ENCODE data around the gene TDRD5.
"Not testable (repeated sequence)": the region's sequence is repeated elsewhere in the genome, so short reads cannot be mapped to it uniquely, and the experiment has no call there.

Gene TDRD5

GRCh38 chr1:179598631-179599030 lies 7.0 kb downstream of the TDRD5 start:
- no peak for DNase-seq (ENCODE audit: low read depth in 2 of 2)

GRCh38 chr1:179599623-179600249 lies 8.1 kb downstream of the TDRD5 start:
- no peak for DNase-seq (ENCODE audit: low read depth in 2 of 2)

- DNase-seq (ENCODE audit: low read depth in 2 of 2): no peak
These were observed 9.5 kb downstream of the TDRD5 start for GRCh38 chr1:179601093-179601492.

DNA sequence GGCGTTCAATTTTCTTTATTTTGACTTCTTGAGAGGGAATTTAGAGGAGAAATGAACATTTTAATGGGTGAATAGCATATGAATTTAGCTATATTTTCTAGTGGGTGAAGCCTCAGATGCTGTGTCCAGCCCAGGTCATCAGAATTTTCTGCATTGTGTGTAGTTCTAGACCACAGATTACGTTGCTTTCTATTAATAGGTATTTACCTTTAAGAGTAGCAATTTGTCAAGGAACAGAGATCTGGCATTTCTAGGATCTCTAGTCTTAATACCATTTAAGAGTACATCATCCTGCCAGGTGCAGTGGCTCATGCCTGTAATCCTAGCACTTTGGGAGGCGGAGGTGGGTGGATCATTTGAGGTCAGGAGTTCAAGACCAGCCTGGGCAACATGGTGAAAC lies 20.7 kb downstream of the TDRD5 start:
- no peak for DNase-seq (ENCODE audit: low read depth in 2 of 2)

- no peak for DNase-seq (ENCODE audit: low read depth in 2 of 2)
These were observed 39.1 kb downstream of the TDRD5 start for GRCh38 chr1:179630719-179631118.

DNA sequence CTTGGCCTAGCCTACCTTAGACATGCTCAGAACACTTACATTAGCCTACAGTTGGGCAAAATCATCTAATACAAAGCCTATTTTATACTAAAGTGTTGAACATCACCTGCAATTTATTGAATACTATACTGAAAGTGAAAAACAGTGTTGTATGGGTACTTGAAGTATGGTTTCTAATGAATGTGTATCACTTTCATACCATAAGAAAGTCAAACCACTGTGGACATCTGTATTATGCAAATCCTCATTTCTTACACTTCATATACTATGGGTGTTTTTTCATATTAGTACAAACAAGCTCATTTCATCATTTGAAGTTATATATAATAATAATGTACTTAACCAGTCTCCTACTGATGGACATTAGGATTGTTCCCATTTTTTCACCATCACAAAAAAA lies 41.2 kb downstream of the TDRD5 start:
- DNase-seq (ENCODE audit: low read depth in 2 of 2): no peak

DNA sequence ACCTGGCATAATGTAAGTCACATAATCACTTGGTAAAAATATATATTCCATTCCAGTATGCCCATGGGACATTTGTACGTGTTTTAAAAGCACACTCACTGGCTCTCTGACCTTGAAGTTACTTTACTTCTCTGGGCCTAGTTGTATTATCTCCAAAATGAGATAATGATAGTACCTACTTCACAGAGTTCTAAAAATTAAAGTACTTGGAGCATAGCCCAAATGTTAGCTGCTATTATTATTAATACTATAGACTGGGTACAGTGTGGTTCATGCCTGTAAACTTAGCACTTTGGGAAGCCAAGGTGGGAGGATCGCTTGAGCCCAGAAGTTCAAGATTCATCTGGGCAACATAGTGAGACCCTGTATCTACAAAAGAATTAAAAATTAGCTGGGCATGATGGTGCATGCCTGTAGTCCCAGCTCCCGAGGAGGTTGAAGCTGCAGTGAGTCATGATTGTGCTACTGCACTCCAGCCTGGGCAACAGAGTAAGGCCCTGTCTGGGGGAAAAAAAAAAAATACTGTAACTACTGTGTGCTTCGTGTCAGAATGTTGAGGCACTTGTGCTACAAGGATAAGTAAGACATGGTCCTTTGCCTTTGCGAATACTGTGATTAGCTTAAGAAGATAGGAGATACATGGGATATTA lies 45.7 kb downstream of the TDRD5 start:
- DNase-seq (ENCODE audit: low read depth in 2 of 2): no peak

DNA sequence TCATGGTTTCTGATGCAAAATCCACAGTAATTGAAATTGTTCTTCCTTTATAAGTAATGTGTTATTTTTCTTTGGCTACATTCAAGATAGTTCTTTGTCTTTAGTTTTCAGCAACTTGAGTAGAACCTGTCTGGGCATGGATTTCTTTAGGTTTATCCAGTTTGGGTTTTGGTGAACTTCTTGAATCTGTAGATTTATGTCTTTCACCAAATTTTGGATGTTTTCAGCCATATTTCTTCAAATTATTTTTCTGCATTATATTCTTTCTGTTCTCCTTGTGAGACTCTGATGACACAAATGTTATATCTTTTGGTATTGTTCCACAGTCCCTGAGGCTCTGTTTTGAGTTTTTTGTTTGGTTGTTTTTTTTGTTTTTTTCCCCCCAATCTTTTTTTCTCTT lies 69.4 kb downstream of the TDRD5 start:
- no peak for DNase-seq (ENCODE audit: low read depth in 2 of 2)

DNA sequence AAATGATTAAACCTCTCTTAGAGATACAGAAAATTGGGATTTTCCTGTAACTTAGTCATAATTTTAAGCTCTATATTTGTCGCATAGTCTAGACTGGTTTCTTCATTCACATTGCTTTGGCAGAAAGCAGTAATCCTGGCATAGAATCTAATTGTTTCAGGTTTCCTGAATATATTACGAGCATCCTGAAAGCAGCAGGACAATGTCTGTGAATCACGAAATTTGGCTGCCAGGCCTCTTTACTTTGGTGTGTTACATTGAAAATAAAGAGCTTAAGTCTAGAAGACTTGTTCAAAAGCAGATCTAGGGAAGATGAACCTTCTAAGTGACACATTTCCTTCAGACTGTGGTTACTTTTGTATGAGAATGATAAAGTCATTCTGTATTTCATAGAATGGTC lies 72.2 kb downstream of the TDRD5 start:
- no peak for DNase-seq (ENCODE audit: low read depth in 2 of 2)

- DNase-seq (ENCODE audit: low read depth in 2 of 2): no peak
These were observed 86.2 kb downstream of the TDRD5 start for GRCh38 chr1:179677882-179678281.

- not testable (repeated sequence) for DNase-seq (ENCODE audit: low read depth in 2 of 2)
These were observed 102.9 kb downstream of the TDRD5 start for GRCh38 chr1:179694530-179694929.

DNA sequence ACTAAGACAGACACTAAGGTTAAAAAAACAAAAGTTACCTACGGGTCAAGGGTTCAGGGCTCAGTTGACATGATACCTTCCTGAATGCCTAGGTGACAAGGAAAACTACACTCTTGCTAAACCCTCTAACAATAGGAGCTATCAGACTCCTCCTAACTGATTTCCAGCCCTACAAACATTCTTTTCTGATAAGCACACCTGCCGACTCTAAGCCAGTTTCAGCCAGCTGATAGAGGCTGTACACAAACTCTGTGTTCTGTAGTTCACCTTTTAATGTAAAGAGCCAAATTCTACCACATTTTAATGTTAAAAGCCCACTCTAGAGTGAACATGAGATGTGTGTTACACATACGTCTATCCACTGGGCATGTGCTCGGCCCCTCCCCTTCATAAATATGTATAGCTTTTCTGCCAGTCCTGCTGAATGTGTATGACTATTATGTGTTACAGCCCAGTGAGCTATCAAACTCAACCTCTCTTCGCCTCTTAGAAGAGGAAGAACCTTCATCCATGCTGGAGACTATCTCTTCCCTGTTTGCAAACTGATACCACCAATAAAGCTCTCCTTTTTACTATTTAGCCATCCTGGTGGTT lies 111.4 kb downstream of the TDRD5 start:
- DNase-seq (ENCODE audit: low read depth in 2 of 2): no peak

DNA sequence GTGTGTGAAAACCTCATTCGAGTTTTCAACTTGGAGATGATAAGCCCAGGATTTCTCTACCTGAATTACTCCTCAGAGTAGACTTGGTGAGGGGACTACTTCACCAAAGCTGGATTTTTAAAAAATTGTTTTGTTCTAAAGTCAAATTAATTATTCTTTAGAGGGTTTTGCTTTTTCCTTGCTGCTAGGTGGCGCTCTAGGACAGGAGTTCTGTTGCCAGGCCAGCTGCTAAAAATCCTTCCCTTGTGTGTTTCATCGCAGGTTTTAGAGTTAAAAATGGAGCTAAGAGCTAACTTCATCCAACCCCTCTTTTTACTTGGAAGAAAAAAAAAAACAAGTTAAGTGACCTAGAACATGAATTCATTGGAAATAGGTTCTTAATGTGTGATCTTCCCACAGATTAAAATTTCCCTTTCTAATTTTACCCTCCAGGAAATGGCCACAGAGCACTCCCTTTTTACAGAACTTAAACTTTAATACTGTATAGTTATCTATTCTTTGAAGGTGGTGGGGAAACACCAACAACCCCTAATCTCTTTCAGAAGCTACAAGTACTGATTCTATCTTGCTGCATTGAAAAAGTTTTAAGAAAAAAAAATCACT lies 114.8 kb downstream of the TDRD5 start:
- DNase-seq (ENCODE audit: low read depth in 2 of 2): peak; percentile 20 to 46

GRCh38 chr1:179707406-179707805 lies 115.8 kb downstream of the TDRD5 start:
- DNase-seq (ENCODE audit: low read depth in 2 of 2): no peak

- DNase-seq (ENCODE audit: low read depth in 2 of 2): no peak
These were observed 117.0 kb downstream of the TDRD5 start for GRCh38 chr1:179708434-179709195.

GRCh38 chr1:179709841-179710329 lies 118.3 kb downstream of the TDRD5 start:
- no peak for DNase-seq (ENCODE audit: low read depth in 2 of 2)

GRCh38 chr1:179714159-179714558 lies 122.5 kb downstream of the TDRD5 start:
- no peak for DNase-seq (ENCODE audit: low read depth in 2 of 2)

DNA sequence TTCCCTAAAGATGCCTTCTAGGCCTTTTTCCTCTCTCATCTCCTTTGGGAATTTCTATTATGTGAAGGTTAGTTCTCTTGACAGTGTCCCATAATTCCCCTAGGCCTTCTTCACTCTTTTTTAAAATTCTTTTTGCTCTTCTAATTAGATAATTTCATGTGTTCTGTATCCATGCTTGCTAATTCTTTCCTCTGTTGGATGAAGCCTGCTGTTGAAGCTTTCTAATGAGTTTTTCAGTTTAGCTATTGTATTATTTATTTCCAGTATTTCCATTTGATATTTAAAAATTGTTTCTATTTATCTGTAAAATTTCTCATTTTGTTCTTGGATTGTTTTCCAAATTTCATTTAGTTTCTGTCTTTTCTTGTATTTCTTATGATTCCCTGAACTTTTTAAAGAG lies 123.0 kb downstream of the TDRD5 start:
- no peak for DNase-seq (ENCODE audit: low read depth in 2 of 2)

GRCh38 chr1:179719272-179719671 lies 127.6 kb downstream of the TDRD5 start:
- no peak for DNase-seq (ENCODE audit: low read depth in 2 of 2)

DNA sequence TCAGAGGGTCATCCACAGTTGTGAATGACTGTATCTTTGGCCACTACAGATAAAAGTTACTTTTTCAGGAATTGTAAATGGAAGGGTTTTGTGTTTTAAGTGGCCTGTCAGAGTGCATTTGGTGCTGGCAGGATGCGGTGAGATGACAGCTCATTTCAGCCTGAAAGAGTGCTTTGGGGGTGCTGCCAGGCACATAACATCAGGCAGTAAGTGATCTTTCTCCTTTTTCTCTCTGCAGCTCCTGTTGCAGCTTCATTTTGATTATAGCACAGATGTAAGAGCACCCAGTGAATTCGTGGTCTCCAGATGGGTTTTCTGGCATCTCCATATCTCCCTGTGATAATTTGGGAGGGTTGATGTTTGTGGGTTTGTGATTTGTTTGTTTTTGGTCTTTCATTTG lies 136.6 kb downstream of the TDRD5 start:
- no peak for DNase-seq (ENCODE audit: low read depth in 2 of 2)

DNA sequence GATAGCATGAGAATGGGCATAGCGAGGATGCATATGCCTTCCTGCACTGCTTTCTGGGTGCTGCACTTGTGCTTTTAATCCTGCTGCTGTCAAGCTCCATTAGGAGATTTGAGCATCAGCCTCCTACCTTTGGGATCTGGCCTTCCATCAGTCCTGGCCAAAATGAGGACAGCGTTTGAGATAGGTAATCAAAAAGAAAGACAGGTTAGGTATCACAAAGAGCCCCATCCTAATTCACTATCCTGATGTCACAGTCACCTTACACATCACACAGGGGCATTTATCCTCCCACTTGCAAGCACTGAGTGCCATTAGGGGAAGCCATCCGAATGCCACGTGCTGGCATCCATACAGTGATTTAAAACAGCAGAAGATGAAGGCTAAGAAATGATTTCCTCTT lies 138.2 kb downstream of the TDRD5 start:
- DNase-seq (ENCODE audit: low read depth in 2 of 2): no peak

DNA sequence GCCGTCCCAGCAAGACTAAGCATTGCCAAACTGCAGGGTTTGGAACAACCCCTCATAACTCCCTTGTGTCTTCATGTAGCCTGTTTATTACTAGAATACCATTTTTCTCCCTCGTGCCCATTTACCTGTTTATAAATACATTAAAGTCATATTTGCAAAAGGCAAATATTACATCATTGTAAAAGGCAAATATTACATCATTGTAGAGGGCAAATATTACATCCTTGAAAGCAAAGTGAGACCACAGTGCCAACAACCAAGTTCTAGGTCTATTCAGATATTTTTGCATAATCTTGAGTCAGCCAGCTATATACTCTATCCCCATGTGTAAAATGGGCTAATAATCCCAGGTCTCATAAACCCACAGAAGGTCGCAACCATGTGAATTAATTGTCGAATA lies 140.0 kb downstream of the TDRD5 start:
- no peak for DNase-seq (ENCODE audit: low read depth in 2 of 2)
